Astrocyte (in vitro differentiated cells and primary cell): ENCODE data around the gene DAD1. TPM values are rescaled to one million over a fixed set of nuclear protein-coding genes. Genes with fewer than 3 reads are reported as not detected.

Source experiments
- DNase-seq: peaks from one replicate; pipeline ENCODE4 v3.0.0-alpha.2; 2010; ENCODE audit warnings: low read depth
- FAIRE-seq: peaks from 2 replicates; lab custom pipeline; 2011; peaks lifted over from hg19 to GRCh38; lab: Jason Lieb, UNC
- H2AFZ ChIP-seq: 2 replicates; pipeline ENCODE4 v1.6.0; 2012; ENCODE audit warnings: low read depth, low read length, inconsistent platforms
- H3K27ac ChIP-seq: 2 replicates; pipeline ENCODE4 v1.5.1; 2011; ENCODE audit warnings: low read depth, low read length, inconsistent platforms
- H3K27me3 ChIP-seq: 2 replicates; pipeline ENCODE4 v1.6.0; 2011; ENCODE audit warnings: low read length, inconsistent platforms; ENCODE audit not compliant: insufficient read depth
- H3K36me3 ChIP-seq: 2 replicates; pipeline ENCODE4 v1.5.1; 2011; ENCODE audit warnings: low read length, inconsistent platforms; ENCODE audit not compliant: insufficient read depth
- H3K4me1 ChIP-seq: 2 replicates; pipeline ENCODE4 v1.5.1; 2011; ENCODE audit warnings: low read length, inconsistent platforms; ENCODE audit not compliant: insufficient read depth
- H3K4me2 ChIP-seq: 2 replicates; pipeline ENCODE4 v1.6.0; 2012; ENCODE audit warnings: low read length, inconsistent platforms
- H3K4me3 ChIP-seq: 2 replicates; pipeline ENCODE4 v1.5.1; 2011; ENCODE audit warnings: low read depth, mild to moderate bottlenecking, low read length, inconsistent platforms; ENCODE audit not compliant: insufficient read depth
- H3K79me2 ChIP-seq: 2 replicates; pipeline ENCODE4 v1.6.0; 2012; ENCODE audit warnings: mild to moderate bottlenecking, low read length, inconsistent platforms; ENCODE audit not compliant: insufficient read depth
- H3K9ac ChIP-seq: 2 replicates; pipeline ENCODE4 v1.6.0; 2012; ENCODE audit warnings: mild to moderate bottlenecking, low read length, inconsistent platforms
- H3K9me3 ChIP-seq: 2 replicates; pipeline ENCODE4 v1.5.1; 2012; ENCODE audit warnings: low read depth, mild to moderate bottlenecking, low read length, inconsistent platforms; ENCODE audit not compliant: insufficient read depth
- H4K20me1 ChIP-seq: 2 replicates; pipeline ENCODE4 v1.6.0; 2012; ENCODE audit warnings: low read length, inconsistent platforms; ENCODE audit not compliant: insufficient read depth
- H3K27ac Mint-ChIP-seq: one replicate; pipeline ENCODE4 v1.8.0; 2021; ENCODE audit warnings: mild to moderate bottlenecking, mixed read lengths; ENCODE audit not compliant: unreplicated experiment
- H3K27me3 Mint-ChIP-seq: one replicate; pipeline ENCODE4 v1.8.0; 2021; ENCODE audit warnings: low read depth, mixed read lengths; ENCODE audit not compliant: unreplicated experiment
- H3K36me3 Mint-ChIP-seq: one replicate; pipeline ENCODE4 v1.8.0; 2021; ENCODE audit warnings: low read depth, mixed read lengths; ENCODE audit not compliant: unreplicated experiment
- H3K4me1 Mint-ChIP-seq: one replicate; pipeline ENCODE4 v1.8.0; 2021; ENCODE audit warnings: low read depth, mixed read lengths; ENCODE audit not compliant: unreplicated experiment
- H3K4me3 Mint-ChIP-seq: one replicate; pipeline ENCODE4 v1.8.0; 2021; ENCODE audit warnings: mild to moderate bottlenecking, moderate library complexity, mixed read lengths; ENCODE audit not compliant: unreplicated experiment
- H3K9me3 Mint-ChIP-seq: one replicate; pipeline ENCODE4 v1.8.0; 2021; ENCODE audit warnings: mild to moderate bottlenecking, mixed read lengths; ENCODE audit not compliant: unreplicated experiment
- EZH2 ChIP-seq: IDR thresholded peaks from 2 replicates; pipeline ENCODE4 v1.6.1; 2012; ENCODE audit warnings: mild to moderate bottlenecking, low read length, inconsistent platforms; ENCODE audit not compliant: insufficient read depth
- total RNA-seq: library from RNA; stranded (reverse); gene quantifications from 2 replicates; pipeline ENCODE4 v1.2.1, GENCODE V29; 2021
- TF ChIP-seq, protein P1 (sequence below): IDR thresholded peaks from 2 replicates; pipeline ENCODE4 v1.5.1; 2011; ENCODE audit warnings: low read depth, mild to moderate bottlenecking, inconsistent platforms, low read length, moderate library complexity; ENCODE audit not compliant: insufficient read depth

DAD1 gene
- total RNA-seq, 1 donor from 2014 or later: 302 TPM

- peak overlapping the region; percentile 81 for H3K27ac Mint-ChIP-seq
- Histone ChIP-seq H3K27me3 (peaks cover 6% of the 10 kb centered on the region), H3K4me3 (peak overlapping the region; percentile 93), H3K4me2 (peak overlapping the region; percentile 95), H3K4me1 (peaks cover 15% of the 10 kb centered on the region), H3K9me3 (no peaks in the 10 kb centered on the region), H3K9ac (peak overlapping the region; percentile 92), H2AFZ (peak overlapping the region; percentile 94), H3K27ac (no peak overlapping the region), H4K20me1 (no peaks in the 10 kb centered on the region), H3K36me3 (peaks cover 2% of the 10 kb centered on the region), H3K79me2 (no peaks in the 10 kb centered on the region)
- H3K9me3 Mint-ChIP-seq: peaks cover 3% of the 10 kb centered on the region
- H3K27me3 Mint-ChIP-seq: peaks cover 6% of the 10 kb centered on the region
- DNase-seq: no peak
- peak overlapping the region; percentile 98 for H3K4me3 Mint-ChIP-seq
- no peak for FAIRE-seq
- TF ChIP-seq, protein P1, sequence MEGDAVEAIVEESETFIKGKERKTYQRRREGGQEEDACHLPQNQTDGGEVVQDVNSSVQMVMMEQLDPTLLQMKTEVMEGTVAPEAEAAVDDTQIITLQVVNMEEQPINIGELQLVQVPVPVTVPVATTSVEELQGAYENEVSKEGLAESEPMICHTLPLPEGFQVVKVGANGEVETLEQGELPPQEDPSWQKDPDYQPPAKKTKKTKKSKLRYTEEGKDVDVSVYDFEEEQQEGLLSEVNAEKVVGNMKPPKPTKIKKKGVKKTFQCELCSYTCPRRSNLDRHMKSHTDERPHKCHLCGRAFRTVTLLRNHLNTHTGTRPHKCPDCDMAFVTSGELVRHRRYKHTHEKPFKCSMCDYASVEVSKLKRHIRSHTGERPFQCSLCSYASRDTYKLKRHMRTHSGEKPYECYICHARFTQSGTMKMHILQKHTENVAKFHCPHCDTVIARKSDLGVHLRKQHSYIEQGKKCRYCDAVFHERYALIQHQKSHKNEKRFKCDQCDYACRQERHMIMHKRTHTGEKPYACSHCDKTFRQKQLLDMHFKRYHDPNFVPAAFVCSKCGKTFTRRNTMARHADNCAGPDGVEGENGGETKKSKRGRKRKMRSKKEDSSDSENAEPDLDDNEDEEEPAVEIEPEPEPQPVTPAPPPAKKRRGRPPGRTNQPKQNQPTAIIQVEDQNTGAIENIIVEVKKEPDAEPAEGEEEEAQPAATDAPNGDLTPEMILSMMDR: no peak
- no peak for TF ChIP-seq EZH2
- peaks cover 29% of the 10 kb centered on the region for H3K4me1 Mint-ChIP-seq
- peaks cover 9% of the 10 kb centered on the region for H3K36me3 Mint-ChIP-seq
Measured at GRCh38 chr14:22597771-22598098, 8.7 kb upstream of the DAD1 start.

DNA sequence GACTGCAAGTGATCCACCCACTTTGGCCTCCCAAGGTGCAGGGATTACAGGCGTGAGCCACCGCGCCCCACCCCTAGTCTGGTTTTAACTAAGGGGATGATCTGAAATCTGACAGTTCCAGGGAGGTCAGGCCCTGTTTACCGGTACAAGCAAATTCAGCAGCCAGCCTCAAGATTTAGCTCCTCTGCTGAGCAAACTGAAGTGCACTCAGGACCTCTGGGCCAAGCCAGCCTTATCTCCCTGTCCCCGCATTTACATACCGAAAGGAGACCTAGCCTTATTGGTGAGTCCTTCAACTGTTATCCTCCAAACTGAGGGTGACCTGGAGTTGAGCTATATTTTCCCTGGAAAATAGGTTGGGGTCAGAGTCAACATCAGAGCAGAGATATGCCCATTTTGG, 8.2 kb upstream of the DAD1 start:
- TF ChIP-seq, protein P1: no peak
- no peak for TF ChIP-seq EZH2
- H3K4me1 ChIP-seq: peaks cover 12% of the 10 kb centered on the region
- peaks cover 6% of the 10 kb centered on the region for H3K27me3 ChIP-seq
- DNase-seq (no peak), FAIRE-seq (no peak)
- H3K36me3 ChIP-seq: peaks cover 1% of the 10 kb centered on the region
- no peak overlapping the region for H2AFZ ChIP-seq
- H4K20me1 ChIP-seq: no peaks in the 10 kb centered on the region
- H3K9ac ChIP-seq: no peak overlapping the region
- Mint-ChIP-seq H3K4me3 (peak overlapping the region; percentile 98), H3K9me3 (peaks cover 3% of the 10 kb centered on the region), H3K4me1 (peaks cover 26% of the 10 kb centered on the region), H3K36me3 (peaks cover 7% of the 10 kb centered on the region), H3K27me3 (peaks cover 6% of the 10 kb centered on the region), H3K27ac (no peak overlapping the region)
- H3K4me2 ChIP-seq: peak overlapping the region; percentile 95
- H3K4me3 ChIP-seq: no peak overlapping the region
- H3K79me2 ChIP-seq: no peaks in the 10 kb centered on the region
- no peaks in the 10 kb centered on the region for H3K9me3 ChIP-seq
- no peak overlapping the region for H3K27ac ChIP-seq

- Mint-ChIP-seq H3K27me3 (peaks cover 8% of the 10 kb centered on the region), H3K9me3 (peaks cover 3% of the 10 kb centered on the region), H3K4me1 (peaks cover 18% of the 10 kb centered on the region), H3K4me3 (no peak overlapping the region), H3K27ac (no peak overlapping the region), H3K36me3 (peaks cover 3% of the 10 kb centered on the region)
- Histone ChIP-seq H3K9ac (no peak overlapping the region), H3K9me3 (no peaks in the 10 kb centered on the region), H3K27ac (no peak overlapping the region), H3K4me3 (no peak overlapping the region), H3K36me3 (no peaks in the 10 kb centered on the region), H4K20me1 (no peaks in the 10 kb centered on the region), H3K4me1 (peaks cover 12% of the 10 kb centered on the region), H3K4me2 (no peak overlapping the region), H3K79me2 (no peaks in the 10 kb centered on the region), H3K27me3 (peaks cover 6% of the 10 kb centered on the region), H2AFZ (no peak overlapping the region)
- DNase-seq (no peak), FAIRE-seq (no peak)
- TF ChIP-seq EZH2: no peak
- TF ChIP-seq, protein P1: no peak
Measured at GRCh38 chr14:22596354-22596879, 7.4 kb upstream of the DAD1 start.
